Ishikawa (cell line): Measurements from ENCODE around the gene RRP15.

Experiments used
- CEBPB ChIP-seq: IDR thresholded peaks from 2 replicates; pipeline ENCODE4 v1.6.1; 2012
- CREB1 ChIP-seq: IDR thresholded peaks from 2 replicates; pipeline ENCODE4 v1.6.1; 2012; ENCODE audit warnings: low read depth
- EGR1 ChIP-seq: IDR thresholded peaks from 2 replicates; pipeline ENCODE4 v1.6.1; 2012
- EP300 ChIP-seq: IDR thresholded peaks from 2 replicates; pipeline ENCODE4 v1.6.1; 2012; ENCODE audit warnings: borderline replicate concordance
- MAX ChIP-seq: IDR thresholded peaks from 2 replicates; pipeline ENCODE4 v1.6.1; 2012
- NFIC ChIP-seq: IDR thresholded peaks from 2 replicates; pipeline ENCODE4 v1.6.1; 2012
- RAD21 ChIP-seq: IDR thresholded peaks from 2 replicates; pipeline ENCODE4 v1.6.1; 2012; ENCODE audit warnings: low read depth
- REST ChIP-seq: IDR thresholded peaks from 2 replicates; pipeline ENCODE4 v1.6.1; 2012; ENCODE audit warnings: low read depth, mild to moderate bottlenecking
- TAF1 ChIP-seq: IDR thresholded peaks from 2 replicates; pipeline ENCODE4 v1.6.1; 2012; ENCODE audit warnings: low read depth, mild to moderate bottlenecking
- TEAD4 ChIP-seq: IDR thresholded peaks from 2 replicates; pipeline ENCODE4 v1.6.1; 2012
- YY1 ChIP-seq: IDR thresholded peaks from 2 replicates; pipeline ENCODE4 v1.6.1; 2012; ENCODE audit warnings: low read depth
- ZBTB7A ChIP-seq: IDR thresholded peaks from 2 replicates; pipeline ENCODE4 v1.6.1; 2012; ENCODE audit warnings: low read depth
- TF ChIP-seq, protein P1 (sequence below): IDR thresholded peaks from 2 replicates; pipeline ENCODE4 v1.6.1; 2012

GRCh38 chr1:218380125-218380977 is 95.3 kb downstream of the RRP15 start:
- TF ChIP-seq YY1 (no peak), RAD21 (peak; percentile 14; the same call in 1 of the 2 replicates), EP300 (peak; percentile 69), REST (no peak), TAF1 (no peak), TEAD4 (peak; percentile 97), MAX (peak; percentile 43; the same call in 1 of the 2 replicates), CEBPB (no peak), NFIC (peak; percentile 57), ZBTB7A (no peak), CREB1 (no peak), EGR1 (no peak)
- TF ChIP-seq, protein P1, sequence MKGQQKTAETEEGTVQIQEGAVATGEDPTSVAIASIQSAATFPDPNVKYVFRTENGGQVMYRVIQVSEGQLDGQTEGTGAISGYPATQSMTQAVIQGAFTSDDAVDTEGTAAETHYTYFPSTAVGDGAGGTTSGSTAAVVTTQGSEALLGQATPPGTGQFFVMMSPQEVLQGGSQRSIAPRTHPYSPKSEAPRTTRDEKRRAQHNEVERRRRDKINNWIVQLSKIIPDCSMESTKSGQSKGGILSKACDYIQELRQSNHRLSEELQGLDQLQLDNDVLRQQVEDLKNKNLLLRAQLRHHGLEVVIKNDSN: no peak
